NCI-H1092 (cell line): ENCODE measurements around the gene MYOM3.

Source experiments
- DNase-seq: peaks from one replicate; lab custom pipeline; 2025; lab: John Stamatoyannopoulos, UW

MYOM3 gene

GRCh38 chr1:24138476-24139221 lies 26.7 kb upstream of the MYOM3 start:
- no peak for DNase-seq

- no peak for DNase-seq
These were observed 25.1 kb upstream of the MYOM3 start for GRCh38 chr1:24136956-24137539.

- DNase-seq, result no peak
These were observed 22.4 kb upstream of the MYOM3 start for GRCh38 chr1:24134376-24134775.

GRCh38 chr1:24133819-24134218 lies 21.9 kb upstream of the MYOM3 start:
- DNase-seq, result no peak

GRCh38 chr1:24130385-24130784 lies 18.4 kb upstream of the MYOM3 start:
- no peak for DNase-seq

- DNase-seq, result no peak
These were observed 15.9 kb upstream of the MYOM3 start for GRCh38 chr1:24127801-24128363.

- DNase-seq, result no peak
These were observed 15.3 kb upstream of the MYOM3 start for GRCh38 chr1:24127134-24127800.

DNA sequence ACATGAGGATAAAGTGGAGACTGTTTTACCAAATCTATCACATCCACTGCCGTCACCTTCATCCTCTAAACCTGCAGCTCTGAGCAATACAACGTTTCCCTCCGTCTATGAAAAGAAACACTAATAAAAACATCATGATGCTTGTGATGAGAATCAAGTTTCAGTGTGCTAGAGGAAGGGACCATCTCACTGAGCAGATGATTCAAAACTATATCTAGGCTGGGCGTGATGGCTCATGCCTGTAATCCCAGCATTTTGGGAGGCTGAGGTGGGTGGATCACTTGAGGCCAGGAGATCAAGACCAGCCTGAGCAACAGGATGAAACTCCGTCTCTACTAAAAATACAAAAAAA lies 14.7 kb upstream of the MYOM3 start:
- no peak for DNase-seq

DNA sequence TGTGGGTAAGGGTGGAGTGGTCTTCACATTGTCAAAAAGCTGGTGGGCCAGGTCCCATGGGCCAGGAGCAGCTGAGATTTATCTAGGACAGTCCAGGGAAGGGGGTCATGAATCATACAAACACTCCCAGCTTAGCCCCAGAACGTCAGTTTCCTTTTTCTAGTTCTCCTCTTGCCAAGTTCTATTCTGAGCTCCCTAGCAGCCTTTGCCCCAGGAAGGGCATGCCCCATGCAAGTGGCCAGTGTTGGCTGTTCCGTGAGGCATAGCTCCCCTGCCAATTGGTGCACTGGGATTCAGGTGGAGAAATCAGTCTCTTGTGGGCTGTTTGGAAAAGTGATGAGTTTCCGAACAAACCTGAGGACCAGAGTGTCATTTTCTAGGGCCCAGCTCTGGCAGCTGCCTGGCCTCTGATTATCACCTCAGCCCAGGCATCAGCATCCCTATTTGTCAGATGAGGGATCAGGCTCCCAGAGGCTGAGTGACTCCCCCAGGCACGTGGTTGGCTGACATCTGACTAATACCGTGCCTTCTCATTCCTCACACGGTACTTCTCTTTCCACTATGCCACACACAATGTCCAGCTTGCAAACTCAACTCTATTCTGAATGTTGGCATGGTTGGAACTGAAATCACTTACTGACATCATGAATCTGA lies 14.2 kb upstream of the MYOM3 start:
- no peak for DNase-seq

- DNase-seq, result no peak
These were observed 13.5 kb upstream of the MYOM3 start for GRCh38 chr1:24125456-24125855.

DNA sequence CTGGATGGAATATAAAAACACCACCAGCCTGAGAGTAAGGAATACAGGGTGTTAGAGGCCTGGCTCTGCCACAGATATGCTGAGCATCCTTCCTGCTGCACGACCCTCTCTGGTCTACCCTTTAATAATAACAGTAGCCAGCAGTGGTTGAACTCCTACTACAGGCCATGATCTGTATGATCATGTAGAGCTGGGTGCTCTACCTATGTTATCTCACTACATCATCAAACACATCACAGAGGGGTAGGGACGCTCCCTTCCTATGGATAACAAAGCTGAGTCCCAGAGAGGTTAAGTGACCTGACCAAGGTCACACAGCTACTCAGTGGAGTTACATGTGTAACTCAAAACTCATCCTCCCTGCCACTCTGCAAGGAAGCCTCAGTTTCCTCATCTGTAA lies 13.0 kb upstream of the MYOM3 start:
- DNase-seq, result no peak

DNA sequence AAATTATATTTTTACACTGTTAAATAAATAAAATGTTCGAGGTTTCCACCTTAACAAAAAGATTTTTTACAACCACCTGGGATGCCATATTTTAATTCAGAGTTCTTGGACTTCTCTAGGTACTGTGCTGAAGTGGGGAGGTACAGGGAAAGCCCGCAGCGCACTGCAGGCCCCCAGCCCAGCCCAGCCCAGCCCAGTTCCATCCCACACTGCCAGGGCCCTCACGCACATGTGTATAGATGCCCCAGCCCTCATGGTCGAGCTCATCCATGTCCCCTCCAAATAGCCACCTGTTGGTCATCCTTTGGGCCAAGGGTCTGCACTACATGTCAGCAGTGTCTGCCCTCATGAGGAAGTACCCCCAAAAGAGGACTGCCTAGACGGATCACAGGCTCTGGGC lies 11.7 kb upstream of the MYOM3 start:
- no peak for DNase-seq

DNA sequence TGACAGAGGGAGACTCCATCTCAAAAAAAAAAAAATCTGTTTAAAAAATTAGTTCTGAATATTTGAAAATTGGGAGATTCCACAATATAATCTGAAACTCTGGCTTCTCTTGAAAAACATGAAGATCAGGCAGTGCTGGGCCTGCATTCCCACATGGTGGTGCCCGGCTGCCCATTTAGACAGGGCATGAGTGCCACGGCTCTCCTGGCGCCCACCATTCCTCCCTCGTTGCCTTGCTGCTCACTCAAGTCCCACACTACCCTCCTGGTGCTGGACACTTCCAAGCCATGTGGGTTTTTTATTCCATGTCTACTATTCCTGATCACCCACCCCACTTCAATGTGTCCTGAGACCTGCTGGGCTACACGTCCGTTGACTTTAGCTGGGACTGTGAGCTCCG lies 10.8 kb upstream of the MYOM3 start:
- no peak for DNase-seq

- DNase-seq, result no peak
These were observed 9.5 kb upstream of the MYOM3 start for GRCh38 chr1:24121406-24121805.

DNA sequence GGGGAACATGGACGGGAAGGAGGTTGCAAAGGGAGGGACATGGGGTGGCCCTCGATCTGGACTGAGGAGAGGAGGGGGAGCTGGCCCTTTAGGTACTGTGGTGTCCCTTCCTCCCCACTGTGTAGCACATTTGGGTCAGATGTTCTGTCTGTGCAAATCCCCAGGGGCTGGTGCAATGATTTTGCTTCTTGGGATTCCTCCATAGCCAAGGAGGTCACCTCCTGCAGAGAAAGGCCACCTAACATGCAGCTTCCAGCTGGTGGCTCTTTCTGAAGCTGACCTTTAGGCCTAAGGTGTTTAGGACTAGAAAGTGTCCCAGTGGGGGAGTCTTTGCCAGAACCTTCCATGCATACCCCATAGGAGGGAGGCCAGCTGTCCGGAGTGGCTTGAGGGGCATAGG lies 9.0 kb upstream of the MYOM3 start:
- DNase-seq, result no peak

GRCh38 chr1:24119859-24120756 lies 8.2 kb upstream of the MYOM3 start:
- no peak for DNase-seq

GRCh38 chr1:24119489-24119858 lies 7.5 kb upstream of the MYOM3 start:
- DNase-seq, result no peak

DNA sequence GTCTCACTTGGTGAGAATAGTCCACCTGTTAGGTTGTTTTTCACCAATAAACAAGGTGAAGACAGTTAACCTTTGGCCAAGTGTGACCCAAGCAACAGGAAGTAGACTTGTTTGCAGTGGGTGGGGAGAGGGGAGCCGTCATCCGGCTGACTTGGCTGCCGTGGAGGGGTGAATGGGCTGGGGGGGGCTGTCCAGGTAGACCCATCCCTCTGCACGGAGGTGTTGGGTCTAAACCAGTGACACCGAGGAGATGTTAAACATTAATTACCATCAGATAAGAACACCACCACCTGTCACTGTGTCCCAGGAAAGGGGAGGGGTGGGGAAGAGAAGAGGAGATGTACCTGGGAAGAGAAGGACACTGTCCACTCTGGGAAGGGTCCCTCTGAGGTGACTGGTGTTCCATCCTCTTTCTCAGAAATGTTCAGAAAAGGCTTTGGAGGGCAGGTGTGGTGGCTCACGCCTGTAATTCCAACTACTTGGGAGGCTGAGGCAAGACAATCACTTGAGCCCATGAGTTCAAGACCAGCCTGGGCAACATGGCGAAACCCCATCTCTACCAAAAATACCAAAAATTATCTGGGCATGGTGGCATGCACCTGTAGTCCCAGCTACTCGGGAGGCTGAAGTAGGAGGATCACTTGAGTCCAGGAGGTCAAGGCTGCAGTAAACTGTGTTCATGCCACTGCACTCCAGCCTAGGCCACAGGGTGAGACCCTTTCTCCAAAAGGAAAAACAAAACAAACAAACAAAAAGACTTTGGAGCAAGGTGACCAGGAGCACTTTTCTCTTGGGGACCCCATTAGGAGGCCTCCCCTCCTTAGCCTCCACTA lies 6.7 kb upstream of the MYOM3 start:
- DNase-seq, result no peak

- no peak for DNase-seq
These were observed 5.9 kb upstream of the MYOM3 start for GRCh38 chr1:24117722-24118409.

DNA sequence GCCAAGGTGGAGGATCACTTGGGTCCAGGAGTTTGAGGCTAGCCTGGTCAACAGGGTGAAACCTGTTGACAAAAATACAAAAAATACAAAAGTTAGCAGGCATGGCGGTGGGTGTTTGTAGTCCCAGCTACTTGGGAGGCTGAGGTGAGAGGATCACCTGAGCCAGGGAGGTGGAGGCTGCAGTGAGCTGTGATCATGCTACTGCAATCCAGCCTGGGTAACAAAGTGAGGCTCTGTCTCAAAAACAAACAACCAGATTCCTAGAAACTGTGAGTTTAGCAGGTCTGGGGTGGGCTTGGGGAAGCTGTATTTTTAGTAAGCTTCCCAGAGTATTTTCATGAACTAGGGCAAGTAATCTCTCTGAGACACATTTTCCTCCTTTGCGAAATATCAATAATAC lies 5.2 kb upstream of the MYOM3 start:
- DNase-seq, result no peak
